Neural crest cell (in vitro differentiated cells): Measurements from ENCODE around the gene CEP152. TPM values are rescaled to one million over a fixed set of nuclear protein-coding genes. Genes with fewer than 3 reads are reported as not detected.

Experiments used
- DNase-seq: peaks from one replicate; pipeline ENCODE4 v3.0.0; 2021; ENCODE audit warnings: low read depth, mixed read lengths, low spot score
- H3K27ac Mint-ChIP-seq: one replicate; pipeline ENCODE4 v1.8.0; 2021; ENCODE audit warnings: mild to moderate bottlenecking, mixed read lengths; ENCODE audit not compliant: unreplicated experiment
- H3K27me3 Mint-ChIP-seq: 2 replicates; pipeline ENCODE4 v1.8.0; 2021; ENCODE audit warnings: low read depth, mild to moderate bottlenecking, mixed read lengths
- H3K36me3 Mint-ChIP-seq: 2 replicates; pipeline ENCODE4 v1.8.0; 2021; ENCODE audit warnings: low read depth, mild to moderate bottlenecking, mixed read lengths
- H3K4me1 Mint-ChIP-seq: 2 replicates; pipeline ENCODE4 v1.8.0; 2021; ENCODE audit warnings: mixed read lengths
- H3K4me3 Mint-ChIP-seq: one replicate; pipeline ENCODE4 v1.8.0; 2021; ENCODE audit warnings: mild to moderate bottlenecking, mixed read lengths
- H3K9me3 Mint-ChIP-seq: 2 replicates; pipeline ENCODE4 v1.8.0; 2021; ENCODE audit warnings: mixed read lengths
- total RNA-seq: library from RNA; stranded (reverse); gene quantifications from 2 replicates; pipeline ENCODE4 v1.2.1, GENCODE V29; 2021
- TF ChIP-seq, protein P1 (sequence below): fragments of 200-600 bp; sonication (generic); conservative IDR thresholded peaks from 2 replicates; pipeline ENCODE4 v1.5.0; 2021; ENCODE audit warnings: antibody characterized with exemption, mild to moderate bottlenecking

Gene CEP152
- total RNA-seq, 1 donor from 2014 or later = 17.4 TPM

DNA sequence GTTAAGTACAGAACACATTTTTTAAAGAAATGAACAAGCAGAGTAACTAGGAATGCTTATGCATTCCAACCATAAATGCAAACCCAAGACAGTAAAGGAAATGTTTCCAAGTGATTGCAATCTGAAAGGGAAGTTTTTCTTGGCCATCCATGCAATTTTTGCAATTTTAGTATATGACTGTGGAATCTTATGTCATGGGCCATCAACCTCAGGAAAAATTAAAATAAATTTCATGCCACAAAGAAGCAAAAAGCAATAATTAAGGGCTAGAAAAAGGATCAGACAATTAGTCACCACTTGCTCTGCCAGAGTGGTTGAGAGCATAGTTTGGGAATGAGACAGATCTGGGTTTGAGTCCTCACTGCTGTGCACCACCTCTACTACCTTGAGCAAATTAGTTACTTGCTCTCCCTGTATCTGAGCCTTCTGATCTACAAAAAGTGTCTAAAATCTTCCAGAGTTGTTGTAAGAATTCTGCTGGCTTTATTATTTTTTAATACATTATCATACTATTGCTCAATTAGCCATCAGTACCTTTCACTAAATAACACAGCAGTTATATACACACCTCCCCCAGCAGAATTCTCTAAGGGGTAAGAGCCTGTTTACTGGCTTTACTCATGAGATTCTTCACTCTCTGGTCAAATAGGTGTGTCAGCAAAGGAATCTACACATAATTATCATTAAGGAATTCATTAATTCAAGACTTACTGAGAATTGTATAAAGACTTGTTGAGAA is 115.6 kb downstream of the CEP152 start:
- H3K27ac Mint-ChIP-seq = no peak overlapping the region
- H3K4me3 Mint-ChIP-seq = no peak overlapping the region
- no peaks in the 10 kb centered on the region for H3K27me3 Mint-ChIP-seq
- no peak for DNase-seq
- H3K4me1 Mint-ChIP-seq = no peaks in the 10 kb centered on the region
- no peaks in the 10 kb centered on the region for H3K9me3 Mint-ChIP-seq
- TF ChIP-seq, protein P1, sequence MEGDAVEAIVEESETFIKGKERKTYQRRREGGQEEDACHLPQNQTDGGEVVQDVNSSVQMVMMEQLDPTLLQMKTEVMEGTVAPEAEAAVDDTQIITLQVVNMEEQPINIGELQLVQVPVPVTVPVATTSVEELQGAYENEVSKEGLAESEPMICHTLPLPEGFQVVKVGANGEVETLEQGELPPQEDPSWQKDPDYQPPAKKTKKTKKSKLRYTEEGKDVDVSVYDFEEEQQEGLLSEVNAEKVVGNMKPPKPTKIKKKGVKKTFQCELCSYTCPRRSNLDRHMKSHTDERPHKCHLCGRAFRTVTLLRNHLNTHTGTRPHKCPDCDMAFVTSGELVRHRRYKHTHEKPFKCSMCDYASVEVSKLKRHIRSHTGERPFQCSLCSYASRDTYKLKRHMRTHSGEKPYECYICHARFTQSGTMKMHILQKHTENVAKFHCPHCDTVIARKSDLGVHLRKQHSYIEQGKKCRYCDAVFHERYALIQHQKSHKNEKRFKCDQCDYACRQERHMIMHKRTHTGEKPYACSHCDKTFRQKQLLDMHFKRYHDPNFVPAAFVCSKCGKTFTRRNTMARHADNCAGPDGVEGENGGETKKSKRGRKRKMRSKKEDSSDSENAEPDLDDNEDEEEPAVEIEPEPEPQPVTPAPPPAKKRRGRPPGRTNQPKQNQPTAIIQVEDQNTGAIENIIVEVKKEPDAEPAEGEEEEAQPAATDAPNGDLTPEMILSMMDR = no peak
- no peaks in the 10 kb centered on the region for H3K36me3 Mint-ChIP-seq

DNA sequence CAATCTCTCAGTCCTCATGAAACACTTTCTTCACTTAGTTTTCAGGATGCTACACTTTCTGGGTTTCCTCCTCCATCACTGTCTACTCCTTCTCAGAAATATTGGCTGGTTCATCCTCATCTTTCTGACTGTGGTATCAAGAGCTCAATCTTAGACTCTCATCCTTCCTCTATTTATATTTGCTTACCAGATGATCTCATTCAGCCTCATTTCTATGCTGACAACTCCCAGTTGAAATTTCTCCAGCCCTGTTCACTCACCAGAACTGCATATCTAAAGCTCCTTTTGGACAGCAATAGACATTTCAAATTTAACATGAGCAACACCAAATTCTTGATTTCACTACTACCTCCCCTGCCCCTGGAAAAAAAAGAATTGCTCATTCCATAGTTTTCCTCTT is 117.4 kb downstream of the CEP152 start:
- no peak for DNase-seq
- TF ChIP-seq, protein P1 = no peak

DNA sequence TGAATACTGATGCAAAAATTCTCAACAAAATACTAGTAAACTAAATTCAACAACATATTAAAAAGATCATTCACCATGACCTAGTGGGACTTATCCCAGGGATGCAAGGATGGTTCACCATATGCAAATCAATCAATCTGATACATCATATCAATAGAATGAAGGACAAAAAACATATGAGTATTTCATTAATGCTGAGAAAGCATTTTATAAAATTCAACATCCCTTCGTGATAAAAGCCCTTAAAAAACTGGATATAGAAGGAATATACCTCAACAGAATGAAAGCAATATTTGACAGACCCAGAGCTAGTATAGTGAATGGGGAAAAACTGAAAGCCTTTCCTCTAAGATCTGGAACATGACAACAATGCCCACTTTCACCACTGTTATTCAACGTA is 122.4 kb downstream of the CEP152 start:
- Mint-ChIP-seq H3K4me3 (no peak overlapping the region), H3K36me3 (peaks cover 12% of the 10 kb centered on the region), H3K9me3 (peaks cover 14% of the 10 kb centered on the region), H3K27ac (no peak overlapping the region), H3K4me1 (no peaks in the 10 kb centered on the region), H3K27me3 (no peaks in the 10 kb centered on the region)
- DNase-seq = no peak
- TF ChIP-seq, protein P1 = no peak

More for the DNA sequence above, 117.4 kb downstream of the CEP152 start:
- Mint-ChIP-seq H3K4me3 (no peak overlapping the region), H3K27ac (no peak overlapping the region), H3K27me3 (no peaks in the 10 kb centered on the region), H3K9me3 (peaks cover 5% of the 10 kb centered on the region), H3K36me3 (no peaks in the 10 kb centered on the region), H3K4me1 (no peaks in the 10 kb centered on the region)

Other genes with a start within 250 kb of the CEP152 start
- gene FBN1, start 165.4 kb downstream of the CEP152 start, total RNA-seq = 22.1 and 24.3 TPM in 2 replicates
- 212 and 223 TPM in 2 replicates for gene EID1, start 67.1 kb upstream of the CEP152 start, total RNA-seq
- 4.9 and 5.0 TPM in 2 replicates for gene SHC4, start 152.8 kb upstream of the CEP152 start, total RNA-seq
- gene SECISBP2L, start 235.4 kb upstream of the CEP152 start, total RNA-seq = 39.2 and 44.5 TPM in 2 replicates